ENCODE data around the gene PLK2. TPM values are rescaled to one million over a fixed set of nuclear protein-coding genes. Genes with fewer than 3 reads are reported as not detected.

The PLK2 gene
- total and polyA plus RNA-seq, 9 of the 15 experiments (the other 6 are each of a cell fraction or from before 2014, with no cell fraction given) = 0.58 TPM; not detected in 8

GRCh38 chr5:58497386-58497785 is 37.5 kb upstream of the PLK2 start:
- no peaks in the 10 kb centered on the region for H3K9me3 ChIP-seq (replicated peaks; ENCODE audit: control insufficient read depth, insufficient read depth, low read depth, low read length)
- FAIRE-seq (no peak), DNase-seq (ENCODE audit: extremely low read depth in 1 of 4, low spot score in 3 of 4) (no peak), ATAC-seq (no peak)
- H3K36me3 ChIP-seq (ENCODE audit: control insufficient read depth, insufficient read depth, low read length) = no peaks in the 10 kb centered on the region
- no peaks in the 10 kb centered on the region for H3K79me2 ChIP-seq (ENCODE audit: control insufficient read depth, insufficient read depth, low read length)
- no peaks in the 10 kb centered on the region for H3K27me3 ChIP-seq (ENCODE audit: control insufficient read depth in 2 of 2, insufficient read depth in 2 of 2, low read length in 2 of 2)
- intact Hi-C loops (cut with micrococcal nuclease) (loop anchor here (5.0 kb wide), 1 partner anchor 355 kb away; no protein-coding TSS in a partner anchor), in situ Hi-C loops (cut with MboI) (no loop called here)
- no peaks in the 10 kb centered on the region for H3K4me1 ChIP-seq (replicated peaks in 1 of 2; ENCODE audit: control insufficient read depth in 2 of 2, insufficient read depth in 2 of 2, low read length in 2 of 2)
- CTCF ChIA-PET (ENCODE audit: low intra/inter-chr PET ratio) = no interaction called here
- no peaks in the 10 kb centered on the region for H3K9me1 ChIP-seq (ENCODE audit: control insufficient read depth, insufficient read depth, low read length)
- H3K4me3 ChIP-seq = no peak overlapping the region
- H3K9ac ChIP-seq (ENCODE audit: insufficient read depth in 1 of 2, low read depth in 2 of 2, low read length in 2 of 2) = no peak overlapping the region
- H4K20me1 ChIP-seq (replicated peaks; ENCODE audit: control insufficient read depth, insufficient read depth, low read length) = no peaks in the 10 kb centered on the region
- no peak overlapping the region for H2AFZ ChIP-seq (ENCODE audit: low read depth, low read length)
- H3K27ac ChIP-seq (ENCODE audit: extremely low read depth, low read depth, low read length) = no peak overlapping the region
- WGBS (ENCODE audit: insufficient coverage, low coverage, missing lambda C conversion rate) = 2% methylated on average over 5 of the region's 5 CpGs
- BruUV-seq (replicated peaks) = no TSS peak
- POLR2A ChIA-PET = no interaction called here
- no peak overlapping the region for H3K4me2 ChIP-seq (ENCODE audit: insufficient read depth, low read length)
- TF ChIP-seq USF1 (CRISPR knock-in tag; IDR thresholded peaks at IDR 0.05) = no peak
- TF ChIP-seq, protein P1, sequence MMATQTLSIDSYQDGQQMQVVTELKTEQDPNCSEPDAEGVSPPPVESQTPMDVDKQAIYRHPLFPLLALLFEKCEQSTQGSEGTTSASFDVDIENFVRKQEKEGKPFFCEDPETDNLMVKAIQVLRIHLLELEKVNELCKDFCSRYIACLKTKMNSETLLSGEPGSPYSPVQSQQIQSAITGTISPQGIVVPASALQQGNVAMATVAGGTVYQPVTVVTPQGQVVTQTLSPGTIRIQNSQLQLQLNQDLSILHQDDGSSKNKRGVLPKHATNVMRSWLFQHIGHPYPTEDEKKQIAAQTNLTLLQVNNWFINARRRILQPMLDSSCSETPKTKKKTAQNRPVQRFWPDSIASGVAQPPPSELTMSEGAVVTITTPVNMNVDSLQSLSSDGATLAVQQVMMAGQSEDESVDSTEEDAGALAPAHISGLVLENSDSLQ (IDR thresholded peaks at IDR 0.05) = no peak
- no peak for TF ChIP-seq CEBPG (CRISPR knock-in tag; IDR thresholded peaks at IDR 0.05)
- TF ChIP-seq CEBPG (tag; conservative IDR thresholded peaks at IDR 0.05 in 1 of 2, IDR thresholded peaks at IDR 0.05 in 1 of 2) = no peak
- TF ChIP-seq HDAC6 (IDR thresholded peaks at IDR 0.05; ENCODE audit: low read depth, low read length) = no peak
- TF ChIP-seq HDAC2 (IDR thresholded peaks at IDR 0.05) = no peak
- TF ChIP-seq ESRRA (IDR thresholded peaks at IDR 0.05; ENCODE audit: borderline replicate concordance, low read depth) = no peak
- TF ChIP-seq CBX3 (IDR thresholded peaks at IDR 0.05; ENCODE audit: borderline replicate concordance in 1 of 2, low read length in 2 of 2) = no peak
- TF ChIP-seq, protein P2, sequence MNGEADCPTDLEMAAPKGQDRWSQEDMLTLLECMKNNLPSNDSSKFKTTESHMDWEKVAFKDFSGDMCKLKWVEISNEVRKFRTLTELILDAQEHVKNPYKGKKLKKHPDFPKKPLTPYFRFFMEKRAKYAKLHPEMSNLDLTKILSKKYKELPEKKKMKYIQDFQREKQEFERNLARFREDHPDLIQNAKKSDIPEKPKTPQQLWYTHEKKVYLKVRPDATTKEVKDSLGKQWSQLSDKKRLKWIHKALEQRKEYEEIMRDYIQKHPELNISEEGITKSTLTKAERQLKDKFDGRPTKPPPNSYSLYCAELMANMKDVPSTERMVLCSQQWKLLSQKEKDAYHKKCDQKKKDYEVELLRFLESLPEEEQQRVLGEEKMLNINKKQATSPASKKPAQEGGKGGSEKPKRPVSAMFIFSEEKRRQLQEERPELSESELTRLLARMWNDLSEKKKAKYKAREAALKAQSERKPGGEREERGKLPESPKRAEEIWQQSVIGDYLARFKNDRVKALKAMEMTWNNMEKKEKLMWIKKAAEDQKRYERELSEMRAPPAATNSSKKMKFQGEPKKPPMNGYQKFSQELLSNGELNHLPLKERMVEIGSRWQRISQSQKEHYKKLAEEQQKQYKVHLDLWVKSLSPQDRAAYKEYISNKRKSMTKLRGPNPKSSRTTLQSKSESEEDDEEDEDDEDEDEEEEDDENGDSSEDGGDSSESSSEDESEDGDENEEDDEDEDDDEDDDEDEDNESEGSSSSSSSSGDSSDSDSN (IDR thresholded peaks at IDR 0.05; ENCODE audit: borderline replicate concordance in 1 of 2, low read depth in 2 of 2, low read length in 2 of 2) = no peak
- TF ChIP-seq, protein P3, sequence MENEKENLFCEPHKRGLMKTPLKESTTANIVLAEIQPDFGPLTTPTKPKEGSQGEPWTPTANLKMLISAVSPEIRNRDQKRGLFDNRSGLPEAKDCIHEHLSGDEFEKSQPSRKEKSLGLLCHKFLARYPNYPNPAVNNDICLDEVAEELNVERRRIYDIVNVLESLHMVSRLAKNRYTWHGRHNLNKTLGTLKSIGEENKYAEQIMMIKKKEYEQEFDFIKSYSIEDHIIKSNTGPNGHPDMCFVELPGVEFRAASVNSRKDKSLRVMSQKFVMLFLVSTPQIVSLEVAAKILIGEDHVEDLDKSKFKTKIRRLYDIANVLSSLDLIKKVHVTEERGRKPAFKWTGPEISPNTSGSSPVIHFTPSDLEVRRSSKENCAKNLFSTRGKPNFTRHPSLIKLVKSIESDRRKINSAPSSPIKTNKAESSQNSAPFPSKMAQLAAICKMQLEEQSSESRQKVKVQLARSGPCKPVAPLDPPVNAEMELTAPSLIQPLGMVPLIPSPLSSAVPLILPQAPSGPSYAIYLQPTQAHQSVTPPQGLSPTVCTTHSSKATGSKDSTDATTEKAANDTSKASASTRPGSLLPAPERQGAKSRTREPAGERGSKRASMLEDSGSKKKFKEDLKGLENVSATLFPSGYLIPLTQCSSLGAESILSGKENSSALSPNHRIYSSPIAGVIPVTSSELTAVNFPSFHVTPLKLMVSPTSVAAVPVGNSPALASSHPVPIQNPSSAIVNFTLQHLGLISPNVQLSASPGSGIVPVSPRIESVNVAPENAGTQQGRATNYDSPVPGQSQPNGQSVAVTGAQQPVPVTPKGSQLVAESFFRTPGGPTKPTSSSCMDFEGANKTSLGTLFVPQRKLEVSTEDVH (IDR thresholded peaks at IDR 0.05; ENCODE audit: low read depth, partially characterized antibody) = no peak
- TF ChIP-seq HDGF (IDR thresholded peaks at IDR 0.05) = no peak
- no peak for TF ChIP-seq NCOA2 (IDR thresholded peaks at IDR 0.05; ENCODE audit: partially characterized antibody in 2 of 2)
- TF ChIP-seq ZNF766 (CRISPR knock-in tag; conservative IDR thresholded peaks at IDR 0.05) = no peak
- no peak for TF ChIP-seq HDAC3 (IDR thresholded peaks at IDR 0.05; ENCODE audit: borderline replicate concordance, partially characterized antibody)
